SHP77 (cell line): ENCODE data around the gene MIEF1.

Experiments used
- DNase-seq, 2 experiments: peaks; one replicate each; lab custom pipeline; 2025; lab: John Stamatoyannopoulos, UW

Gene MIEF1

DNA sequence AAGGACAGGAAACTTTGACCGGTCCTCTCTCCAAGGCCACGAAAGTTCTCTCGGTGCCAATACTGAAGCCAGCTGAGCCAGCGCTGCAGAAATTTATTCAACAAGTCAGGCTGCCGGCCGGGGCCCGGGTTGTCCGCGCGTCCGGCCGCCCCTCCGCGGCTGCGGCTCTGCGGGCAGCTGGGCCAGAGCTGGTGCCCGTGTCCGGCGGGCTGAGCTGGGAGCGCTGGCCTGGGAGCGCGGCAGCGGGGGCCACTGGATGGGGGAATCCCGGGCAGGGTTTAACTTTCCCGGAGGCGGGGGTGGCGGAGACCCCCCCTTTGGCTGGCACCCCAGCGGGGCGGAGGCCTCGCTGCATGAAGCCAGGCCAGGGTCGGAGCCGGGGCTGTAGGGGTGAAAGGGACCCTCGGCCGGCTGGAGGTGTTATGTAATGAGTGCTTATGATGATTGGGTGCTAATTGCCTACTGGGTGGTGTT, 56.2 kb downstream of the MIEF1 start:
- DNase-seq: no peak

DNA sequence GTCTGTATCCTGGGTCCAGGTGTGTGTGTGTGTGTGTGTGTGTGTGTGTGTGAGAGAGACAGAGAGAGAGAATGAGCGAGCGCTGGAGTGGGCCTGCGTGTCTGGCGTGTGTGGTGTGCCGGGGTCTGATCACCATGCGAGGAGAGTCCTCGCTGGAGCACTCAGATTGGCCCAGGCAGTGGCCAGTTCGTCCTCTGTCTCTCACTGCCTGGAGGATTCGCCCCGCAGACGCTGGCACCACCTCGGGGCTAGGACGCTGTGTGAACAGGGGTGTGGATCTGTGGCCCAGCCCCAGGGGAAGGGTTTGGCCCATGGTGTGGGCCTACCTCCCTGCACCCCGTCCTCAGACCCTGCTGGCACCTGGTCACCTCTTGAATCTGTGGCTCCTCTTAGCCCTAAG, 56.9 kb downstream of the MIEF1 start:
- no peak for DNase-seq

DNA sequence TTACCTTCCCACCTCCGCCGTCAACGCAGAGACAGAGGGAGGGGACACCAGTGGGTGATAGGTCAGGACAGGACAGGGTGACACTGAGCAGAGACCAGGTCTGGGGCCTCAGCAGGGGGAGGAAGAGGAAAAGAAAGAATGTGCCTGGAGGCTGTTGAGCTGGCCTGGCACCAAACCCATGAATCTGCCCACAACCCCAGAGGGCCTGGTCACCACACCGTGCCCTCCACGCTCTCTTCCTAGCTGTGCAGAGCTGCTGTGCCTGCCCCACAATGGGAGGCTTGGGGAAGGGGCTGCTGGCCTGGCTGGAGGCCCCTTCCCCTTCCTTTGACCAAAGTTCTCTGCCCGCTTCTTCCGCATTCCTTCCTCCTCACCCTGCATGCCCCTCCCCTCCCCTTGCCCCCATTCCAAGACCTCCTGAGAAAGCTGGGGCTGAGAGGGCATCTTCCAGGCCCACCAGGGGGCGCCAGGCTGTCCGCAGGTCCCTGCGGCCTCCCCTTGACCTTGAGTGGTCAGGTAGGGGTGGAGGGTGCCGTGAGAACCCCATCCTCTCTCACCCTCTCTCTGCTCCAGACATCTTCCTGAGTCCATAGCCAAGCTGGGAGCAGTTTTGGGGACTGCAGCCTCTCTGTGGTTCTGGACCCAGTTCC, 57.5 kb downstream of the MIEF1 start:
- no peak for DNase-seq

DNA sequence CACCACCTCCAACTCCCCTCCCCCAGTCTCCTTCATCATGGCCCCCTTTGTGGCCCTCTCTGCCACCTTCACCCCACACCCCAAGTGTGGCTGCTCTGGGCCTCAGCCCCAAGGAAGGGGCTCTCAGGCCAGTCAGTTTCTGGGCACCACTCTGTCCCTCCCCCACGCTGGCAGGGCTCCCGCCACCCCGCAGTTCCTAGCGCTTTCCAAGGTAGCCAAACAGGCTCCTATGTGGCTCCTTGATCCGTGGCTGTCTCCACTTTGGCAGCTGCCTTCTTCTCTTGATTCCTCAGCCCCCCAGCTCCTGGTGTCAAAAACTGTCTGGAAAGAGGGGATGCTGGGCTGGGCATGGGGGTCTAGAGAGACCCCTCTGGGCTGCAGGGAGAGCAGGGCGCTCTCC, 58.0 kb downstream of the MIEF1 start:
- no peak for DNase-seq

DNA sequence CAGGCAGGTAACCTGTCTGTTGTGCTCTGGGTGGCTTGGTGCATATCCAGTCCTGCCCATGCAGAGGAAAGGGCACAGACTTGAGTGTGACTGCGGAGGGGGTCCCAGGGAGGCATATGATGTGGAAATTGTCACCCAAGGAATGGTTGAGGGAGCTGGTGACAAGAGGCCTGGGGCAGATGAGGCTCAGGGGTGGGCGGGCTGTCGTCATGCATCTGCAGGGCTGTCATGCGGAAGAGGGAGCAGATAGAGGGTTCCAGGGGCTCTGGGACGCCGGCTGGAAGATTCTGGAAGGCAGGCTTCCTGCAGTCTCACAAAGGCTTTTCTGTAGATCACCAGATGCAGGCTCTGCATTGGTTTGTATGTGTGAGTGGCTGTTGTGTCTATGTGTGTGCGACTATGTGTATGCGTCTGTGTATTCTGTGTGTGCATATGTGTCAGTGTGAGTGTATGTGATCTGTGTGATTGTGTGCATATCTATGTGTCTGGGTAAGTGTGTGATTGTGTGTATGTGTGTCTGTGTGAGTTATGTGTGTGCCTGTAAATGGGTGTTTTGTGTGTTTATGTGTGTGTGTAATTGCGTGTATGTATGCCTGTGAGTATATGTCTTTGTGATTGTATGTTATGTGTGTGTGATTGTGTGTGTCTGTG, 60.9 kb downstream of the MIEF1 start:
- DNase-seq: no peak

DNA sequence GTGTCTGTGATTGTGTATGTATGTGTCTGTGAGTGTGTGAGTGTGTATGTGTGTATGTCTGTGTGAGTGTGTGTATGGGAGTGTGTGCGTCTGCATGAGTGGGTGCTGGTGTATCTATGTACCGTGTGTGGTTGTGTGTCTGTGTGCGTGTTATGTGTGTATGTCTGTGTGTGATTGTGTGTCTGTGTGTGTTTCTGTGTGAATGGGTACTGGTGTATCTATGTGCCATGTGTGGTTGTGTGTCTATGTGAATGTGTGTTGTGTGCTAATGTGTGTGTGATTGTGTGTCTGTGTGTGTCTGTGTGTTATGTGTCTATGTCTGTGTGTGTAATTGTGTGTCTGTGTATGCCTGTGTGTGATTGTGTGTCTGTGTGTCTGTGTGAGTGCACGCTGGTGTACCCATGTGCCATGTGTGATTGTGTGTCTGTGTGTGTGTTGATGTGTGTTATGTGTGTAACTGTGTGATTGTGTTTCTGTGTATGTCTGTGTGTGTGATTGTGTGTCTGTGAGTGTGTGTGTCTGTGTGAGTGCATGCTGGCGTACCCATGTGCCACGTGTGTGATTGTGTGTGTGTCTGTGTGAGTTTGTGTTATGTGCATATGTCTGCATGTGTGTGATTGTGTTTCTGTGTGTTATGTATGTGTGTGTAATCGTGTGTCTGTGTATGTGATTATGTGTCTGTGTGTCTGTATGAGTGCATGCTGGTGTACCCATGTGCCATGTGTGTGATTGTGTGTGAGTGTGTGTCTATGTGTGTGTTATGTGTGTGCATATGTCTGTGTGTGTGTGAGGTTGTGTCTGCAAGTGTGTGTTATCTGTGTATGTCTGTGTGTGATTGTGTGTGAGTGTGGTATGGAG, 61.7 kb downstream of the MIEF1 start:
- DNase-seq: no peak

DNA sequence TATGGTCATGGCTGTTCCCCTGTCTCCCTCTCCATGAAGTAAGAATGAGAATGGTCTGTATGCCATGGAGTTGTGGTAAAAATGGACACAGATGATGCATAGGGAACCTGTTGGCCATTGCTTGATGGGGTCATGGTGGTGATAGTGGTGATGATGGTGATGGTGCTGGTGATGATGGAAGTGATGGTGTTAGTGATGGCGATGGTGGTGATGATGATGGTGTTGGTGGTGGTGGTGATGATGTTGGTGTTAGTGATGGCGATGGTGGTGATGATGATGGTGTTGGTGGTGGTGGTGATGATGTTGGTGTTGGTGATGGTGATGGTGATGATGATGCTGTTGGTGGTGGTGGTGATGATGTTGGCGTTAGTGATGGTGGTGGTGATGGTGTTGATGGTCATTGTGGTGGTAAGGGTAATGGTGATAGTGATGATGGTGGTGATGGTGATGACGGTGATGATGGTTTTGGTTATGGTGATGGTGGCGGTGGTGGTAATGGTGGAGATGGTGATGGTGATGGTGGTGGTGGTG, 63.4 kb downstream of the MIEF1 start:
- no peak for DNase-seq

DNA sequence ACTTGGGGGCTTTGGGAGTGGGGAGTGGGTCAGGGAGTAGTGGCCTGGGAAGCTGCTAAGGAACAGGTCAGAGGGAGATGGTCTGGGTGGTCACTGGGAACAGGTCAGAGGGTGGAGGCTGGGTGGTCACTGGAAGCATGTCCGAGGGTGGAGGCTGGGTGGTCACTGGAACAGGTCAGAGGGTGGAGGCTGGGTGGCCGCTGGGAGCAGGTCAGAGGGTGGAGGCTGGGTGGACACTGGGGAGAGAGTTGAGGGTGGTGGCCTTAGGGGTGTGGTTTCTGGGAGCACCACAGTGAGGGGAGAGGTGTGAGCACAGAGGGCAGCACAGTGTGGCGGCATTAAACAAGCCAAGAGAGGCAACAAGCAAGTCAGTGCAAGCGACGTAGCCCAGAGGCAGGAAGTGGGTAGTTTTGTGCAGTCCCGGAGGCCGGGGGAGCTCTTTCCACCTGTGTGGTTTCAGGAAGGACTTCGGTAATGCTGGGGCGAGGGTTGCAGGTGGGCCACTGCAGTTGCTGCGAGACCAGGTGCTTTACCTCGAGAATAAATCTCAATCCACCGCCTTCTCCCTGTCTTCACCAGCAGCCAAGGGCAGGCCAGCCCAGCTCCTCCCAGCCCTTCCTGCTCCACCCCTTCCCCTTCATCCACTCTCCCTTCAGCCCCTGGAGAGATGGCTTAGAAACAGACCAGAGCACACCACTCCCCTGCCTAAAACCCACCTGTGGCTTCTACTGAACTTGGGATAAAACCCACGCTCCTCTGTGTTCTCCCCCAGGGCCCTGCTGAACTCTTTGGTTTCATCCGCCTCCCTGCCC, 65.3 kb downstream of the MIEF1 start:
- no peak for DNase-seq
